K562 (cell line): ENCODE data around the gene CYRIA. TPM values are rescaled to one million over a fixed set of nuclear protein-coding genes. Genes with fewer than 3 reads are reported as not detected.

Experiments used
- ATAC-seq: fragments of 200-7000 bp; cut with Tn5 transposase; 3 replicates; pipeline ENCODE4 v1.9.1; 2020; ENCODE audit warnings: moderate library complexity
- BruUV-seq: library from RNA; stranded (reverse); fragments of 400-500 nt; replicated peaks from 2 replicates; lab custom pipeline; 2021; lab: Mats Ljungman, UMichigan
- CTCF ChIA-PET: fragments of 300-600 bp; formaldehyde crosslinking; extraction: SDS; loops from one replicate; lab custom pipeline; 2021; ENCODE audit warnings: low intra/inter-chr PET ratio; lab: Yijun Ruan, JAX
- POLR2A ChIA-PET: fragments of 300-600, 350-650 bp; sonication (Branson Sonifier 250); formaldehyde crosslinking; extraction: SDS; loops from one replicate; lab custom pipeline; 2021; ENCODE audit warnings: antibody characterized with exemption, inconsistent platforms; lab: Yijun Ruan, JAX
- DNase-seq, 4 experiments: peaks; one replicate each; pipeline versions ENCODE4 v3.0.0 to v3.0.0-alpha.2; 2011 to 2018; ENCODE audit warnings: low spot score in 3 of 4, mixed read lengths in 3 of 4; ENCODE audit errors: extremely low read depth in 1 of 4
- FAIRE-seq: peaks from 2 replicates; lab custom pipeline; 2011; peaks lifted over from hg19 to GRCh38; lab: Jason Lieb, UNC
- H2AFZ ChIP-seq: 2 replicates; pipeline ENCODE4 v1.6.0; 2011; ENCODE audit warnings: low read depth, low read length, control low read depth, inconsistent platforms
- H3K27ac ChIP-seq: fragments of 200-600 bp; 3 replicates; pipeline ENCODE4 v1.8.0; 2011; ENCODE audit warnings: low read depth, mild to moderate bottlenecking, control low read depth, inconsistent platforms, low read length, moderate library complexity, mixed read lengths; ENCODE audit errors: extremely low read depth
- H3K27me3 ChIP-seq, 2 experiments: fragments of 300-600 bp in 1 of 2; 2 replicates in 1 of 2; 3 replicates in 1 of 2; pipeline versions ENCODE4 v1.6.0 to v1.8.0; 2011; ENCODE audit warnings: inconsistent platforms in 2 of 2, low read length in 2 of 2, mild to moderate bottlenecking in 1 of 2, mixed read lengths in 1 of 2, moderate library complexity in 1 of 2; ENCODE audit not compliant: control insufficient read depth in 2 of 2, insufficient read depth in 2 of 2
- H3K36me3 ChIP-seq: fragments of 300-600 bp; 3 replicates; pipeline ENCODE4 v1.8.0; 2011; ENCODE audit warnings: mild to moderate bottlenecking, low read length, inconsistent platforms; ENCODE audit not compliant: control insufficient read depth, insufficient read depth
- H3K4me1 ChIP-seq, 2 experiments: fragments of 200-600 bp in 1 of 2; replicated peaks in 1 of 2; 2 replicates in 1 of 2; 3 replicates in 1 of 2; pipeline versions ENCODE4 v1.5.1 to v1.8.0; 2011; ENCODE audit warnings: inconsistent platforms in 2 of 2, low read length in 2 of 2, mild to moderate bottlenecking in 1 of 2, mixed read lengths in 1 of 2, moderate library complexity in 1 of 2; ENCODE audit not compliant: control insufficient read depth in 2 of 2, insufficient read depth in 2 of 2
- H3K4me2 ChIP-seq: 2 replicates; pipeline ENCODE4 v1.6.1; 2011; ENCODE audit warnings: low read length, control low read depth, inconsistent platforms, mixed read lengths; ENCODE audit not compliant: insufficient read depth
- H3K4me3 ChIP-seq: fragments of 200-600 bp; sonication (generic), shearing (Covaris generic); 2 replicates; pipeline ENCODE4 v1.5.1; 2016; ENCODE audit warnings: control low read depth, inconsistent platforms
- H3K79me2 ChIP-seq: fragments of 200-600 bp; 3 replicates; pipeline ENCODE4 v1.8.0; 2011; ENCODE audit warnings: low read length, inconsistent platforms; ENCODE audit not compliant: control insufficient read depth, insufficient read depth
- H3K9ac ChIP-seq, 2 experiments: 2 replicates each; pipeline versions ENCODE4 v1.6.0 to v1.6.1; 2011; ENCODE audit warnings: low read depth in 2 of 2, low read length in 2 of 2, control low read depth in 1 of 2, inconsistent platforms in 1 of 2, mild to moderate bottlenecking in 1 of 2, mixed read lengths in 1 of 2; ENCODE audit not compliant: insufficient read depth in 1 of 2
- H3K9me1 ChIP-seq: one replicate; pipeline ENCODE4 v1.6.0; 2011; ENCODE audit warnings: inconsistent platforms, mild to moderate bottlenecking, low read length, moderate library complexity; ENCODE audit not compliant: control insufficient read depth, insufficient read depth
- H3K9me3 ChIP-seq: replicated peaks from 2 replicates; pipeline ENCODE4 v1.5.1; 2011; ENCODE audit warnings: low read depth, low read length, inconsistent platforms; ENCODE audit not compliant: control insufficient read depth, insufficient read depth
- H4K20me1 ChIP-seq: replicated peaks from 2 replicates; pipeline ENCODE4 v1.6.1; 2011; ENCODE audit warnings: low read length, inconsistent platforms, mixed read lengths; ENCODE audit not compliant: control insufficient read depth, insufficient read depth
- FOXK2 ChIP-seq, 2 experiments: fragments of 450-650 bp; IDR thresholded peaks in 1 of 2; conservative IDR thresholded peaks in 1 of 2; 2 replicates each; pipeline ENCODE4 v1.6.1; 2016; ENCODE audit warnings: low read depth in 2 of 2, mild to moderate bottlenecking in 1 of 2
- JUND ChIP-seq, 2 experiments: IDR thresholded peaks; 2 replicates in 1 of 2; 3 replicates in 1 of 2; pipeline ENCODE4 v1.6.1; 2011; ENCODE audit warnings: borderline replicate concordance in 2 of 2, low read depth in 2 of 2, low read length in 2 of 2, improper control_type of control experiment in 1 of 2, missing biosample characterization in 1 of 2, missing genetic modification characterization in 1 of 2, missing genetic modification reagents in 1 of 2
- KLF16 ChIP-seq: IDR thresholded peaks from 2 replicates; pipeline ENCODE4 v1.6.1; 2016; ENCODE audit warnings: antibody characterized with exemption
- MAZ ChIP-seq, 2 experiments: fragments of 450-650 bp in 1 of 2; sonication (generic) in 1 of 2; formaldehyde crosslinking; IDR thresholded peaks in 1 of 2; conservative IDR thresholded peaks in 1 of 2; 2 replicates each; pipeline versions ENCODE4 v1.4.0 to v1.5.0; 2020; ENCODE audit warnings: mild to moderate bottlenecking in 1 of 2, missing genetic modification reagents in 1 of 2
- RAD21 ChIP-seq, 2 experiments: fragments of 250-450 bp in 1 of 2; fragments of 450-650 bp in 1 of 2; sonication (Bioruptor Pico) in 1 of 2; formaldehyde crosslinking in 1 of 2; IDR thresholded peaks in 1 of 2; conservative IDR thresholded peaks in 1 of 2; 2 replicates each; pipeline versions ENCODE4 v1.4.0 to v1.8.0; 2020 to 2022; ENCODE audit warnings: mild to moderate bottlenecking in 2 of 2, moderate library complexity in 1 of 2
- WGBS: fragments of 100-300 bp; shearing (Covaris generic); methylation state at CpG from one replicate; pipeline ENCODE4 v1.1.6; 2016; ENCODE audit warnings: low coverage, mixed read lengths; ENCODE audit not compliant: insufficient coverage; ENCODE audit errors: missing lambda C conversion rate; 5-methylcytosine and 5-hydroxymethylcytosine counted together
- in situ Hi-C: fragments of 300-500 bp; cut with MboI; formaldehyde crosslinking; loops from 4 replicates; pipeline ENCODE4 v1.15.0; 2018; ENCODE audit warnings: inconsistent platforms, mixed read lengths
- intact Hi-C: fragments of 100-400 bp; cut with micrococcal nuclease; formaldehyde crosslinking; loops from 2 replicates; pipeline ENCODE4 v1.14.2; 2022
- polyA plus RNA-seq, 8 experiments: library from polyadenylated mRNA; depleted of rRNA in 4 of 8; stranded (reverse) in 5 of 8; unstranded in 3 of 8; fragments of >200 nt; fragmentation: Nextera tagmentation in 2 of 8; fragmentation: Illumina TruSeq in 1 of 8; extraction: Ambion mirVana in 2 of 8; extraction: Trizol in 1 of 8; gene quantifications; 2 replicates each; pipeline versions ENCODE4 v1.2.1 to v1.2.3, GENCODE V29; 2011 to 2014; ENCODE audit warnings: inconsistent platforms in 1 of 8, missing spikeins in 1 of 8
- total RNA-seq, 7 experiments: library from RNA; depleted of rRNA in 6 of 7; stranded (reverse); fragments of >200 nt in 6 of 7; fragmentation: Illumina TruSeq in 2 of 7; extraction: Trizol in 2 of 7; gene quantifications; 2 replicates each; pipeline versions ENCODE4 v1.2.1 to v1.2.3, GENCODE V29; 2011 to 2021; ENCODE audit warnings: low replicate concordance in 1 of 7
- TF ChIP-seq, protein P1 (sequence below), 2 experiments: fragments of 450-650 bp; formaldehyde crosslinking in 1 of 2; IDR thresholded peaks; 2 replicates each; pipeline versions ENCODE4 v1.4.0 to v1.6.1; 2014 to 2020; ENCODE audit warnings: mild to moderate bottlenecking in 2 of 2, borderline replicate concordance in 1 of 2, low read depth in 1 of 2
- TF ChIP-seq, protein P2 (sequence below): fragments of 450-650 bp; formaldehyde crosslinking; IDR thresholded peaks from 2 replicates; pipeline ENCODE4 v1.4.0; 2020; ENCODE audit warnings: mild to moderate bottlenecking, moderate library complexity

CYRIA gene
- total and polyA plus RNA-seq, 9 of the 15 experiments (the other 6 are each of a cell fraction or from before 2014, with no cell fraction given): 0.84 to 5.6 (median 3.0) TPM

DNA sequence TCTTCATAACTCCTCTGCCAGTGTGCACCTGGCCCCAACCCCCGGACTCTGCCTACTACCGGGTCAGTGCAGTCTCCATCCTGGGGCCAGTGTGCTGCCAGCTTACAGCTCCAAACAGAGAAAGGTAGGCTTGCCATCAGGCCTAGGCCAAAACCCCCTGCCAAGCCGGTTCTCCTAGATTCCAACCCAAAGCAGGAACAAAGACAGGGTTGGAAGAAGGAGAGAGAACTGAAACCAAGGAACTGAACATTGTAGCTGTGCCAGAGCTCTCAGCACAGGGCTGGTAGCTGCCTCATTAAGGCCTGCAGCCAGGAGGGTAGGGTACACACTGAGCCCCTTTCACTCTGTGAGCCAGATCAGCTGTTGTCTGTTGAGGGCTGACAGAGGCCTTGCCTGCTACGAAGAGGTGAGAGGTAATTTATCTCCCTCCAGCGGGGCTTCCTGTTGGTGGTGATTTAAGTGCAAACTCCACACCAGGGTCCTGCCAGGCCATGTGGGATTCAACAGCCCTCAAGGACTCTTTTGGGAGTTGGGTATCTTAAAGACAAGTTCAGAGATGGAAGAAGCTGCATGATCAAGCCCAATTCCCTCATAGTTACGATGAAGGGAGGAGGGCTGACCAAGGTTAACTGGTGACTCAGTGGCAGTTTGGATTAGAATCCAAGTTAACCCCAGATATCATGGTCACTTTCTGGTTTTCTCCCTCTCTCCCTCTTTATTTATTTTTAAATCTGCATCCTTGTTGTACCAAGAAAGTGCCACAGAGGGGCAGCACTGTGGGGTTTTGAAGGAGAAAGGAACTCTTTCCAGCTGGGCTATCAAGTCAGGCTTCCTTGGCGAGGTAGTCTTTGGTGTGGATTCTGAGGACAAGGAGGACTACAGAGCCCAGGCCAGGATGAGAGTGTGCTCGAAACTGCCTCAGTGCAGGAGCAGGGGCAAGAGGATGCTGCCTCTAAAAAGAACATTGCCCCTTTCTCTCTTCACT, 48.1 kb downstream of the CYRIA start:
- Histone ChIP-seq H3K9me1 (no peaks in the 10 kb centered on the region), H3K27me3 (no peaks in the 10 kb centered on the region), H3K36me3 (no peaks in the 10 kb centered on the region), H2AFZ (no peak overlapping the region), H3K27ac (no peak overlapping the region), H3K4me1 (peaks cover 3 to 12% of the 10 kb centered on the region in 2 experiments; a peak in 3 of 5 replicates), H3K4me2 (no peak overlapping the region), H4K20me1 (no peaks in the 10 kb centered on the region), H3K9ac (no peak overlapping the region), H3K79me2 (no peaks in the 10 kb centered on the region), H3K4me3 (no peak overlapping the region), H3K9me3 (no peaks in the 10 kb centered on the region)
- DNase-seq (peak; percentile 24 to 58 (median 51)), FAIRE-seq (peak; percentile 80), ATAC-seq (peak; percentile 61)
- 14% methylated on average over 8 of the region's 8 CpGs for WGBS
- intact Hi-C loops (loop anchor here (1.0 to 2.0 kb wide), 2 partner anchors 105 to 140 kb away; no protein-coding TSS in a partner anchor), in situ Hi-C loops (loop anchor here (25.0 kb wide), 1 partner anchor 695 kb away; no protein-coding TSS in a partner anchor)
- ChIA-PET POLR2A (interaction anchor here (1.0 kb wide), 2 partner anchors 40 to 138 kb away, joined by 3 read pairs; no protein-coding TSS in a partner anchor), CTCF (interaction anchor here (1.1 to 1.9 kb wide), 2 partner anchors 105 to 140 kb away, joined by 4 to 12 read pairs; no protein-coding TSS in a partner anchor)
- BruUV-seq: no TSS peak
- TF ChIP-seq, protein P1, sequence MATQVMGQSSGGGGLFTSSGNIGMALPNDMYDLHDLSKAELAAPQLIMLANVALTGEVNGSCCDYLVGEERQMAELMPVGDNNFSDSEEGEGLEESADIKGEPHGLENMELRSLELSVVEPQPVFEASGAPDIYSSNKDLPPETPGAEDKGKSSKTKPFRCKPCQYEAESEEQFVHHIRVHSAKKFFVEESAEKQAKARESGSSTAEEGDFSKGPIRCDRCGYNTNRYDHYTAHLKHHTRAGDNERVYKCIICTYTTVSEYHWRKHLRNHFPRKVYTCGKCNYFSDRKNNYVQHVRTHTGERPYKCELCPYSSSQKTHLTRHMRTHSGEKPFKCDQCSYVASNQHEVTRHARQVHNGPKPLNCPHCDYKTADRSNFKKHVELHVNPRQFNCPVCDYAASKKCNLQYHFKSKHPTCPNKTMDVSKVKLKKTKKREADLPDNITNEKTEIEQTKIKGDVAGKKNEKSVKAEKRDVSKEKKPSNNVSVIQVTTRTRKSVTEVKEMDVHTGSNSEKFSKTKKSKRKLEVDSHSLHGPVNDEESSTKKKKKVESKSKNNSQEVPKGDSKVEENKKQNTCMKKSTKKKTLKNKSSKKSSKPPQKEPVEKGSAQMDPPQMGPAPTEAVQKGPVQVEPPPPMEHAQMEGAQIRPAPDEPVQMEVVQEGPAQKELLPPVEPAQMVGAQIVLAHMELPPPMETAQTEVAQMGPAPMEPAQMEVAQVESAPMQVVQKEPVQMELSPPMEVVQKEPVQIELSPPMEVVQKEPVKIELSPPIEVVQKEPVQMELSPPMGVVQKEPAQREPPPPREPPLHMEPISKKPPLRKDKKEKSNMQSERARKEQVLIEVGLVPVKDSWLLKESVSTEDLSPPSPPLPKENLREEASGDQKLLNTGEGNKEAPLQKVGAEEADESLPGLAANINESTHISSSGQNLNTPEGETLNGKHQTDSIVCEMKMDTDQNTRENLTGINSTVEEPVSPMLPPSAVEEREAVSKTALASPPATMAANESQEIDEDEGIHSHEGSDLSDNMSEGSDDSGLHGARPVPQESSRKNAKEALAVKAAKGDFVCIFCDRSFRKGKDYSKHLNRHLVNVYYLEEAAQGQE (IDR thresholded peaks at IDR 0.05; ENCODE audit: borderline replicate concordance): peak; percentile 71
- TF ChIP-seq, protein P1 (CRISPR knock-in tag; IDR thresholded peaks at IDR 0.05; ENCODE audit: low read depth): no peak
- TF ChIP-seq MAZ (CRISPR knock-in tag; conservative IDR thresholded peaks at IDR 0.05 in 1 of 2, IDR thresholded peaks at IDR 0.05 in 1 of 2) (no peak), JUND (IDR thresholded peaks at IDR 0.05; ENCODE audit: borderline replicate concordance, low read depth, low read length) (0 out of 2 replicates have a peak, but pooled peaks have one; percentile 9), JUND (tag; IDR thresholded peaks at IDR 0.05; ENCODE audit: borderline replicate concordance, low read depth, low read length) (no peak), RAD21 (CRISPR knock-in tag; conservative IDR thresholded peaks at IDR 0.05 in 1 of 2, IDR thresholded peaks at IDR 0.05 in 1 of 2) (peak; percentile 76 to 90), FOXK2 (conservative IDR thresholded peaks at IDR 0.05 in 1 of 2, IDR thresholded peaks at IDR 0.05 in 1 of 2; ENCODE audit: low read depth in 2 of 2) (0 out of 4 replicates have a peak, but pooled peaks of 1 of the 2 experiments have one; percentile 31), KLF16 (0 out of 2 replicates have a peak, but pooled peaks have one; percentile 34)
- TF ChIP-seq, protein P2, sequence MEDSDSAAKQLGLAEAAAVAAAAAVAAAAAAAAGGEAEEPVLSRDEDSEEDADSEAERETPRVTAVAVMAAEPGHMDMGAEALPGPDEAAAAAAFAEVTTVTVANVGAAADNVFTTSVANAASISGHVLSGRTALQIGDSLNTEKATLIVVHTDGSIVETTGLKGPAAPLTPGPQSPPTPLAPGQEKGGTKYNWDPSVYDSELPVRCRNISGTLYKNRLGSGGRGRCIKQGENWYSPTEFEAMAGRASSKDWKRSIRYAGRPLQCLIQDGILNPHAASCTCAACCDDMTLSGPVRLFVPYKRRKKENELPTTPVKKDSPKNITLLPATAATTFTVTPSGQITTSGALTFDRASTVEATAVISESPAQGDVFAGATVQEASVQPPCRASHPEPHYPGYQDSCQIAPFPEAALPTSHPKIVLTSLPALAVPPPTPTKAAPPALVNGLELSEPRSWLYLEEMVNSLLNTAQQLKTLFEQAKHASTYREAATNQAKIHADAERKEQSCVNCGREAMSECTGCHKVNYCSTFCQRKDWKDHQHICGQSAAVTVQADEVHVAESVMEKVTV (CRISPR knock-in tag): 0 out of 2 replicates have a peak, but pooled peaks have one; percentile 8
